Putamen (tissue), 1 donor: ENCODE results near the gene PIWIL1.

ENCODE experiments used
- DNase-seq: peaks from one replicate; pipeline ENCODE4 v3.0.0-alpha.2; 2016; ENCODE audit warnings: low spot score

Gene PIWIL1

GRCh38 chr12:130336723-130337487 lies 782 bp upstream of the PIWIL1 start:
- no peak for DNase-seq

GRCh38 chr12:130338794-130339601 lies 1.3 kb downstream of the PIWIL1 start:
- DNase-seq, result no peak

- DNase-seq, result no peak
Measured at GRCh38 chr12:130339951-130340350, 2.3 kb downstream of the PIWIL1 start.

- DNase-seq, result no peak
Measured at GRCh38 chr12:130342442-130342841, 4.8 kb downstream of the PIWIL1 start.

GRCh38 chr12:130342842-130343241 lies 5.2 kb downstream of the PIWIL1 start:
- DNase-seq, result no peak

- DNase-seq, result no peak
Measured at GRCh38 chr12:130344529-130344928, 6.8 kb downstream of the PIWIL1 start.

GRCh38 chr12:130345292-130345691 lies 7.6 kb downstream of the PIWIL1 start:
- no peak for DNase-seq

GRCh38 chr12:130347588-130347987 lies 9.9 kb downstream of the PIWIL1 start:
- no peak for DNase-seq

- no peak for DNase-seq
Measured at GRCh38 chr12:130350715-130351114, 13.0 kb downstream of the PIWIL1 start.

GRCh38 chr12:130351326-130351725 lies 13.6 kb downstream of the PIWIL1 start:
- DNase-seq, result no peak

- no peak for DNase-seq
Measured at GRCh38 chr12:130353081-130353480, 15.4 kb downstream of the PIWIL1 start.

GRCh38 chr12:130354407-130354806 lies 16.7 kb downstream of the PIWIL1 start:
- no peak for DNase-seq

- no peak for DNase-seq
Measured at GRCh38 chr12:130356222-130356621, 18.5 kb downstream of the PIWIL1 start.

- no peak for DNase-seq
Measured at GRCh38 chr12:130357241-130357640, 19.6 kb downstream of the PIWIL1 start.

- DNase-seq, result no peak
Measured at GRCh38 chr12:130357729-130358330, 20.1 kb downstream of the PIWIL1 start.

- DNase-seq, result no peak
Measured at GRCh38 chr12:130362060-130362459, 24.4 kb downstream of the PIWIL1 start.

- DNase-seq, result no peak
Measured at GRCh38 chr12:130364578-130364977, 26.9 kb downstream of the PIWIL1 start.

- no peak for DNase-seq
Measured at GRCh38 chr12:130366159-130366558, 28.5 kb downstream of the PIWIL1 start.

- DNase-seq, result no peak
Measured at GRCh38 chr12:130367003-130367402, 29.3 kb downstream of the PIWIL1 start.

- DNase-seq, result no peak
Measured at GRCh38 chr12:130367523-130367922, 29.8 kb downstream of the PIWIL1 start.

- DNase-seq, result no peak
Measured at GRCh38 chr12:130369816-130370215, 32.1 kb downstream of the PIWIL1 start.

GRCh38 chr12:130371296-130371695 lies 33.6 kb downstream of the PIWIL1 start:
- DNase-seq, result no peak

- no peak for DNase-seq
Measured at GRCh38 chr12:130372936-130373335, 35.2 kb downstream of the PIWIL1 start.
